Subcutaneous adipose tissue (tissue), 4 donors: ENCODE results near the gene NSMCE3. TPM values are rescaled to one million over a fixed set of nuclear protein-coding genes. Genes with fewer than 3 reads are reported as not detected.

Experiments
- CTCF ChIP-seq: fragments of 450-650 bp; IDR thresholded peaks from one replicate; pipeline ENCODE4 v1.5.1; 2016; ENCODE audit warnings: low read depth, mild to moderate bottlenecking, control low read depth, antibody characterized with exemption, moderate library complexity
- total RNA-seq, 4 donors: library from RNA; depleted of rRNA; stranded (reverse); fragments of >200 nt; gene quantifications; one replicate each; pipeline ENCODE4 v1.1.0, GENCODE V29; 2016

The NSMCE3 gene
- total RNA-seq, 4 donors from 2014 or later = 6.6 to 8.6 (median 7.6) TPM

- no peak for TF ChIP-seq CTCF
Observed at GRCh38 chr15:29270976-29271375, 1.4 kb upstream of the NSMCE3 start.

- no peak for TF ChIP-seq CTCF
Observed at GRCh38 chr15:29270169-29270955, 740 bp upstream of the NSMCE3 start.

- no peak for TF ChIP-seq CTCF
Observed at GRCh38 chr15:29268706-29269484, 727 bp downstream of the NSMCE3 start.

GRCh38 chr15:29266052-29266582, 3.5 kb downstream of the NSMCE3 start:
- no peak for TF ChIP-seq CTCF

GRCh38 chr15:29263289-29263688, 6.3 kb downstream of the NSMCE3 start:
- no peak for TF ChIP-seq CTCF

- no peak for TF ChIP-seq CTCF
Observed at GRCh38 chr15:29262738-29263137, 6.9 kb downstream of the NSMCE3 start.

GRCh38 chr15:29260896-29261295, 8.7 kb downstream of the NSMCE3 start:
- TF ChIP-seq CTCF = no peak
